Stimulated activated CD8-positive, alpha-beta memory T cell treated with anti-CD3 and anti-CD28 coated beads, Interleukin-12 subunit alpha, Interleukin-12 subunit beta, amount 100 ng/mL, for 24 hours (primary cell): ENCODE results near the gene PCSK1.
"Not testable (repeated sequence)": the region's sequence is repeated elsewhere in the genome, so short reads cannot be mapped to it uniquely, and the experiment has no call there.

ENCODE experiments used
- DNase-seq: peaks from one replicate; pipeline ENCODE4 v3.0.0-alpha.2; 2020; ENCODE audit errors: extremely low read depth

The PCSK1 gene

GRCh38 chr5:96372726-96373380 is 60.2 kb downstream of the PCSK1 start:
- DNase-seq: no peak

DNA sequence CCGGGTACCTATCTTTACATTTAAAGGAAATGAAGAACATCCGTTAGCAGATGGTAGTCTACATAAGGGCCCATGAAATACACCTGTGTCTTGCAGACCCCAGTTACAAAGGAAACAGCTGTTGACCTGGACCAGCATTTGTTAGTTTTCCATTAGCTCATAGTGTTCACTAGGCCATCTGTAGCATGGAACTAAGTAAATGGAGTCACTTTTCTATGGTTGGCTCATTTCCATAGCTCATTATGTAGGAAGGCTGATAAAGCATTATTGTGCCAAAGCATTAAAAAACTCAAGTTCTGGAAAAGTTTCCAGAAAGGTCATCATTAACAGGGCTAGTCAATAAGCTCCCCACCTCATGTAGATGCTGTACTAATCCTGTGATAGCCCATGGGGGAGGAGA is 62.1 kb downstream of the PCSK1 start:
- no peak for DNase-seq

- not testable (repeated sequence) for DNase-seq
These were observed 65.7 kb downstream of the PCSK1 start for GRCh38 chr5:96367337-96367736.

- no peak for DNase-seq
These were observed 78.8 kb downstream of the PCSK1 start for GRCh38 chr5:96354237-96354636.

DNA sequence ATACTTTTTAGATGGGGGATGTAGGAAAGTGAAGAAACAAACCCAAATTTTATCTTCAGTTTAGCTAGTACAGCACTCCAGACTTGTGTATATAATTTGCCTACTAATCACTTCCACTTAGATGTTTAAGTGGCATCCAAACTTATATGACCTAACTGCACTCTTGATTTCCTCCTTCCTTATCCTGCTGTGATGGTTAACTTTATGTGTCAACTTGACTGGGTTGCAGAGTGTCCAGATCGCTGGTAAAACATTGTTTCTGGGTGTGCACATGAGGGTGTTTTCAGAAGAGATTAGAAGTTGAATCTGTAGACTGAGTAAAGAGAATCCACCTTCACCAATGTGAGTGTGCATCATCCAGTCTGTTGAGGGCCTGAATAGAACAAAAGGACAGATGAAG is 79.8 kb downstream of the PCSK1 start:
- DNase-seq: no peak

- DNase-seq: no peak
These were observed 82.4 kb downstream of the PCSK1 start for GRCh38 chr5:96350678-96351077.

DNA sequence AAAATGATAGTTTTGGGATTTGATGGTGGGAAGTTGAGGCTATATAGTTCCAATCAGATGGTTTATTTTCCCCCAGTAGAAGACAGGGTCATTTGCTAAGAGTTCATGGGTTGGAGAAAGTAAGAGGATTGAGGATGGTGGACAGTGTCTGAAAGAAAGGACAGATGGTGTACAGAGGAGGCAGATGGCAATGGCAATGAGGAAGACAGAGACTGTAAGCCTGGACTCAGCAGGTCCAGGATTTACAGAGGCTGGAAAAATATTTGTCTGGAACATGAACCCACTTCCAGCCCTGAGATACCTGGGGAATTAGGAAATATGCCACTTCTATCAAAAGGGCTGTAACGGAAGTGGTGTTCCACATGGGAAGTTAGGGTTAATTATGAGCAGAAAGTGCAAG is 84.5 kb downstream of the PCSK1 start:
- no peak for DNase-seq

DNA sequence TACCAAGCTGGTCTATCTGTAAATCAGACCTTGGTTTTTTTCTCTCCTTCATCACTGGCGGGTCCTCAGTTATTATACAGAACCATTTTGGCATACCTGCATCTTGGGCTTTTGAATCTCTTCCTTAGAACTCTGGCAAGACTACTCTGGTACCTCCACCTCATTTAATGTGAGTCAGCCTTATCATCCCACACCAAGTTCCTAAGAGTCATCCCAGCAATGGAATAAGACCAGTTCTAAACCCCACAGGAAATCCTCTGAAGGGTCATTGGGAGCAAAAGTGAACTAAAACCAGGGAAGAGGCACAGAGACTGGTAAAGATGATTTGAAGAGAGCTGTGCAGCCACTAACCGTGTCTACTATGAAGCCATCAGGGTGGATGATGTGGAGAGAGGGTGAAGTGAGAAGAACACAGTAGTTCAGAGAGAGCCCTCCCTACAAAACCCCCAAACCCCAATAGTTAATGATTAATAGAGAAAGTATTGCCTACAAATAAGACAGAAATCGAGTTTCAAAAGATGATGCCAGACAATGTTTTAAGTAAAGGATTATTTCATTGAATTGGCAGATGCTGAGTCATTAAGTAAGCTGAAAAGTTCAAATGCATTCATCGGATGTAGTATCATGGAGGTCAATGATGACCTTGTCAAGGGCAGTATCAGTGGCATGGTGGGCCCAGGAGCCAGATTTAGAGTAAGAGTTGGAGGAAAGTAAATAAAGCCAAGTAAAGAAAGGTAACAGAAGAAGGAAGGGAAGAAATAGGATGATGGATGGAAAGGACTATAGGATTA is 85.4 kb downstream of the PCSK1 start:
- DNase-seq: no peak

DNA sequence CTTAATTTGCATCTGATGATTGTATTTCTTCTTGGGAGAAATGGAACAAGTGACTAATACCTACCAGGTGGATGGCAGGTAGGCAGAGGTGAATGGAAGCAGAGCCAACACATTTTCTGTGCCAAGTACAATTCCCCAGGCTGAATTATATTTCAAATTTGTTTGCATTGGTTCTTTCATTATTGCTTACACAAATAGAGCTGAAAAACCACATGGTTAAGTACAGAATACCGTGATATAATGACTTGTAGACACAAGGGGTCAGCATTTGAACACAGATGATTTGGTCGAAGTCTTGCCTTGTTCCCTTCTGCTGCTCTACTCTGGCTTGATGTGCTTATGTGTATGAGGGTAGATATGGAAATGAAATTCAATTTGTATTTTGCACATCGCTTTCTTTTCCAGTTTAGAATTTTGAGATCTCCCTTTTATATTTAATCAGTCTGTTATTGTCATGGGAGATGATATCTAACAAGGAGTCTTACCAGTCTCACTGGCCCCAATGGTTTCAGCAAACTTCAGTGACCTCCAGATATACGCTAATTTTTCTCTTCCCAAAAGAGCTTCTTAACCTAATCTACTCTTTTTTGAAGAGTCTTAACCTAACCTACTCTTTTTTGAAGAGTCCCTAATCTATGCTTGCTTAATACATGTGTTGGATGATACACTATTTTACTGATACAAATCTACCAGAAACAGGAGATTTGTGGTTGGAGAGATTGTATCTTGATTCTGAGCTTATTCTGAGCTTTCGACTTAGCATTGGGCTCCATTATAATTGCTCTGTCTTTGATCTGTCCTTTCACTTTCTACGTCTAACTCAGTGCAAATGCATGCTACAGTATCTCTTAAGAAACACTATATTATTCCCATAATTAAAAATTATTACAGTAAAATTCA is 88.1 kb downstream of the PCSK1 start:
- DNase-seq: no peak

- DNase-seq: no peak
These were observed 90.0 kb downstream of the PCSK1 start for GRCh38 chr5:96343094-96343493.

DNA sequence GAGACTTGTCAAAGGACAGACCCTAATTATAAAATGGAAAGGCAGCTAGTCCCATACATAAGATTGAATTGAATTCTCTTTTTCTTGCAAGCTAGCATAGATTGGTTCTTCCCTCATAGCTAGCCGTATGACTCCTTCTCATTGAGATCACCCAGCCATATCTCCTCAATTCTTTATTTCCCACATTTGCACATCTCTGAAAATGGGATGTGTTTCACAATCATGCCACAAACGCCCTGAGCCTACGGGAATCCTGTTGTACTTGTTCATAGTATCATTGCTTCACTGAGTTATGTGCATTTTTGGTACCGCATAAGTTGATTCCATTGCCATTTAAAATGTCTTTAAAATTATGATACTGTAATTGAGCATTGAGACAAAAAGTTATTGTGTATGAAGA is 90.5 kb downstream of the PCSK1 start:
- no peak for DNase-seq
